SHP77 treated with DMSO at 0.1 percent for 48 hours (cell line): Measurements from ENCODE around the gene ADRA2B.

ENCODE experiments used
- DNase-seq: peaks from one replicate; lab custom pipeline; 2025; lab: John Stamatoyannopoulos, UW

ADRA2B gene

GRCh38 chr2:96117701-96118588 lies 1.6 kb upstream of the ADRA2B start:
- DNase-seq = no peak

DNA sequence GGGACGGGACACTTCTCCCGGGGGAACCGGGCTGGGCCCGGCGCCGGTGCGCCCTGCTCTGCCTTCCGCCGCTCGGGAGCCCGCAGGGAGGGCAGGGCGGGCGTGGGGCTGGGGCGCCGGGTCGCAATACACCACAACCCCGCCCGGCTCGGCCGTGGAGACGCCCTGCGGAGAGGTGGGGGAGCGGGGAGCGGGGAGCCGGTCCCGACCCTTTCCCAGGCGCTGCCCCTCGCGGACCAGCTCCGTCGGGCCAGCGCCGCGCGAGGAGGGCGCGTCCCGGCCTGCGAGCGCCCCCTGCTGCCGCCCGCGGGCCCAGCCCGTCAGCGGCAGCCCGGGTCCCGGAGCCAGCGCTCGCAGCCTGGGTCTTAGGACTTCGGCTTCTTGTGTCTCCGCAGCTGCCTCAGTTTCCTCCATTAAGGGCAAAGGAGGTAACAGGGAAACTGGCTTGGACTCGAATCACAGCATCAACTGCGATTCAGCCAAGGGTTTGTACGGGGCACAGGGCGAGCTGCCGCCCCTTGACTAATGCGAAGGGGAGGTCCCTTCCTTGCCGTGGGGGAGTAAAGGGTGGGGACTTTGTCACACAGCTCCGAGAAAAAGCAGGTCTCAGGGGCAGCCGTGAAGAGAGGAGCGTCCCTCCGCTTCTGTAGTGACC lies 635 bp upstream of the ADRA2B start:
- no peak for DNase-seq

DNA sequence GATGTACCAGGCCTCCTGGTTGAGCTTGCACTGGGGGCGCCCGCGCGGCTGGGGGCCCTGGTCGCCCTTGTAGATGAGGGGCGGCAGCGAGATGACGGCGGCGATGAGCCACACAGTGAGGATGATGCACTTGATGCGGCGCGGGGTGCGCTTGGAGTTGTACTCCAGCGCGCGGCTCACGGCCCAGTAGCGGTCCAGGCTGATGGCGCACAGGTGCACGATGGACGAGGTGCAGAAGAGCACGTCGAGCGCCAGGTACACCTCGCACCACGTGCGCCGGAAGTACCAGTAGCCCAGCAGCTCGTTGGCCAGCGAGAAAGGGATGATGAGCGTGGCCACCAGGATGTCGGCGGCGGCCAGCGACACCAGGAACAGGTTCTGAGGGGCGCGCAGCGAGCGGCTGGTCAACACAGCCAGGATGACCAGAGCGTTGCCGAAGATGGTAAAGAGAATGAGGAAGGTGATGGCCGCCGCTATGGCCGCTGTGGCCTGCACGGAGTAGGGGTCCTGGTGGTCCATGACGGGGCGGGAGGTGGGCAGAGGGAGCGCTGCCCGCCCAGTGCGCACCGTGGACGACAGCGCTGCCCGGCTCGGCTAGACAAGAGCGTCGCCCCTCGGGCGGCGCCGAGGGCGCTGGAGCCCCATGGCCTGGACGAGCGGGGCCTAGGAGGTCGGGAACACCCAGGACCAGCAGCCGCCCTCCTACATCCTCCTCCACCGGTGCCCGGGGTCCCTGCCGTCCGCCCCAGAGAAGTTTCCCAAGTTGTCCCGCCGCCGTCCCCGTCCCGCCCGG lies 544 bp downstream of the ADRA2B start:
- DNase-seq = no peak

GRCh38 chr2:96114903-96115581 lies 1.3 kb downstream of the ADRA2B start:
- no peak for DNase-seq

- DNase-seq = no peak
These were observed 1.8 kb downstream of the ADRA2B start for GRCh38 chr2:96114546-96114902.

DNA sequence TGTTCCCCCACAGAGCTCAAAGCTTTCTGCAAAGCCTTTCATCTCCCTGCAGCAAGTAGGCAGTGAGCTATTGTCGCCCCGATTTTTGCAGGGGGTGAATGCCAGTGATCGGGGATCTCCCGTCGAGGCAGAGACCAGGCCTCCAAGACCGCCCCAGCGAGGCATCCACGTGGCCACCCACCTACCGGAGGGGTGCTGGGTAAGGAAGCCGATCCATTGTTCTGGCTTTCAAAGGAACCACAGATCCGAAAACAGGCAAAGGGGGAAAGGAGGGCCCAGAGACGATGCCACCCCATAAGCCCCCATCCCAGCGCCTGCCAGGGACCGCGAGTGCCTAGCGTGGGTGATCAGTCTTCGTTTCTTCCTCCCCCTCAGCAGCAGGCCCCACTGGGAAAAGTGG lies 2.4 kb downstream of the ADRA2B start:
- DNase-seq = no peak

- no peak for DNase-seq
These were observed 3.0 kb downstream of the ADRA2B start for GRCh38 chr2:96113367-96113677.

DNA sequence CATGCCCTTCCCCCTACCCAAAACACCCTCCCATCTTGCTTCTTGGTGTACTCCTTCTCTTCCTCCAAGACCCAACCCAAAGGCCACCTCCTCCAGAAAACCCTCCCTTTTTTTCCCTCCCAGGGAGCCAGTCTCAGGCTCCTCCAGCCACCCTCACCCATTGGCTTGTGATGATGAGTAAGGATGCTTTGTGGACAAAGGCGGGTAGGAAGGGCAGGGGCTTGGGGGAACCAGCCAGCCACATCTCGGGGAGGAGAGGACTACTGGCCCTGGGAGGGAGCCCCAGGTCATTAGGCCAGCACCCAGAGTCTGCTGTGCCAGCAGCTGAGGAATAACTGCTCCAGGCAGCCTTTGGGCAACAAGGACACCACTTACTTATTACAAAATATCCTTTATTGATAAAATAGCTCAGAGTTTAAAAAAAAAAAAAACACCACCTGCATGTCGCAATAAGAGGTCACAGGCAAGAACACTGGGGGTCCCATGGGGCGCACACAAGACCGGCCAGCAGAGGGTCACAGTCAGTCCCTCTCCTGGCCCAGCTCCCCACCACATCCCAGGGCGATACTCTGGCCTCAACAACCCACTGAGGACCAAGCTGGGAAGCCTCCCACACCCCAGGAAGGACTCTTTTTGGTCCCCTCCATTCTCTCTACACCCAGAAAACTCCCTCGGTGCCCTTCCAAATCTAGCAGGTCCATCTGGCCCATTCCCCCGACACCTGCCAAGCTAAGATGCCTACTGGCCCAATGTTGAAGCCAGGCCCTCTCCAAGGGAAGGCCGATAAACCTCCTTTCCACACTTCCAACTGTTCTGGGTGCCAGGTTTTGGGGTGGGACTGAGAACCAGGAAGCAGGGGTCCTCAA lies 3.6 kb downstream of the ADRA2B start:
- no peak for DNase-seq

DNA sequence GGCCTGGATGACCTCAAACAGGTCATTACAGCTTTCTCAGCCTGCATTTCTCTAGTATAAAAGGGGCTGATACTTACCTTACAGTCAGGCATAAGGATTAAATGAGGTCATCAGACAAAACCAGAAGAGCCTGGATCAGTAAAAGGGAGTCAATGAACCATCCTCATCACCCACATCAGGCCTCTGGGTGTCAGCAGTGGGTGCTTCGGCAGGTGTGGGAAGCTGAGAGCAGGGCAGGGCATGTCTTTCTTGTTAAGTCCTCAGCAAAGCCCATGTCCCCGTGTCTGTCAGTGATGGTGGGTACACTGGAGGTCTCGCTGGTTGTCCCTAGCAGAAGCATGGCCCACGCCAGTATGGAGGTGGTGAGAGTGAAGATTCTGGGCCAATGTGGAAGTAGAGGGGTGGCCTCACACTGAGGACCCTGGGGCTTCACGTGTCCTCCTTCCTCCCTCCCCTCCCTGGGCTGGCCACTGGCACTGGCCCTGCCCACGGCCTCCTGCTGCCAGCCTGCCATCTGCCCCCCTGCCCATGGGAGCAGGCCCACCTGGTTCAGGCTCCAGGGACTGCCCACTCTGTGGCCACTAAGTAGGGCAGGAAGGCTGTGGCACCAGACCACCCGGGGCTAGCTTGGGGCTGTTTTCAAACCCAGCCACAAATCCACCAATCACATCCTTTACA lies 4.4 kb downstream of the ADRA2B start:
- DNase-seq = no peak

GRCh38 chr2:96111257-96111640 lies 5.1 kb downstream of the ADRA2B start:
- no peak for DNase-seq

DNA sequence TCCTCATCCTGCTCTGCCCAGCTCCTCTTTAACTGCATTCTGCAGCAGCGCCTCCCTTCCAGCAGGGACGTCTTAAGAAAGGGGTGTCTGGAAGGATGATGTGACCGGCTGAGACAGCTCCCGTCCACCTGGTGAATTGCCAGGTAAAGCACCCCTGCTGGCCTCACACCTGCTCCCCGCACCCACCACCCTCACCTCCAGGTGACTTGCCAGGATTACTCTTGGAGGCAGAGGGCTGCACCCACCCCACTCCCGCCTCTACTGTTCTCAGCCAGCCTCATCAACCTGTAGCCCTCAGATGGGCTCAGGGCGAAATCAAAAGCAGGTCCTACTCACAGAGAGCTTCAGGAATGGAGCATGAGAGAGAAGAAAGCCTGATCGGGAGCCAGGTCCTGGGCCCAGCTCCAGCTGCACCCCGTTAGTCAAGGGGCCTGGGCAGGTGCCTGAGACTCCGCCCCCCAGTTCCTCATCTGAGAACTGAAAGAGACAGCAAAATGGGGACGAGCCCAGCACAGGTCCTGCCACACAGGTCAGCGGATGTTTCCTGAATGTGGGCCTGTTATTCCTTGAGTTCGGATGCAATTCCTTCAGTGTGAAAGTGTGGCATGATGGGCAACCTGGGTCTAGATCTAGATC lies 5.6 kb downstream of the ADRA2B start:
- DNase-seq = no peak

- DNase-seq = no peak
These were observed 6.3 kb downstream of the ADRA2B start for GRCh38 chr2:96109931-96110511.

DNA sequence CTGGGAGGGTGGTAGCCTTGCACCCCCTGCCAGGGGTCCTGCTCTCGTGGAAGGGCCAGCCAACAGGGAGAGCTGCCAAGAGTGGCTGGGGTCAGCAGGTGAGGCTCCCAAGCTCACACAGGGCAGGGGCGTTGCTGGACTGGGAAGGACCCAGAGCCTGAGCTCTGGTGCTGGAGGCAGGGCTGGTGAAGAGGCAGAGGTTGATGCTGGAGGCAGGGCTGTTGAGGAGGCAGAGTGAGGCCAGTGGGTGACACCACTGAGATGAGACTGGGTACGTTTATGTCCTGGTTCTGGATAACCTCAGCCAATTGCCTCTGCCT lies 7.0 kb downstream of the ADRA2B start:
- no peak for DNase-seq

DNA sequence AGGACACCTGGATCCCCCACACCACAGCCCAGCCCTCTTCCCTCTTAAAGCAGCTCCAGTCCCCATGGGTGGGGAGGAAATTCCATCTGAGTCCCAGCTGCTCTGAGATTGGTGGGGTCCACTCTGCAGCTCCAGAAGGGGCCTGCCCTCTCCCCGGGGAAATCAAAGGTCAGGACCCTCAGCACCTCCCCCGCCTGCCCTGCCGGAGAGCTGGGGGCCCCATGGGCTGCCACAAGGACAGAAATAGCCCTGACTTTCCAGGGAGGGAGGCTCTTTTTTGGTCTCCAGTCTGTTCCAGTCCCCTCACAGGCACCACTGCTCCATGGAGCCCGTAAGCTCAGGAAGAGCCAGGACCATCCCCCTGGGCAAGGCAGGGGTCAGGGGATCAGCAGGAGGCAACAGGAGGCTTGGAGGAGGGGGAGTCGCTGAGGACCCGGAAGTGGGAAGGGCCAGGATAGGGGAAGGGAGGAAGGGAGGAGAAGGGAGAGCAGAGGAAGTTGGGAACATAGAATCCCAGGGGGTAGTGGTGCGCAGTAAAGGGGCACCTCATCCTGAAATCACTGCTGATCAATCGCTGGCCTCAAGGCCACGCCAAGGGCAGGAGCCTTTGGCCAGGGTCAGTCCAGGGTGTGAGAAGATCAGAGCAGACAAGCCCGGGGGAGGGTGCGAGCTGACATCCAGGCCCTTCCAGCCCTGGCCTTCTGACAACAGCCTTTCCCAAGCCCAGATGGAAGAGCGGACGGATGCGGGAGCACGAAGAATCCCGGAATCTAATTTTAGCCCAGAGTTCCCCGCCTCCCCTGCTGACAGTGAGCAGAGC lies 7.6 kb downstream of the ADRA2B start:
- DNase-seq = no peak

DNA sequence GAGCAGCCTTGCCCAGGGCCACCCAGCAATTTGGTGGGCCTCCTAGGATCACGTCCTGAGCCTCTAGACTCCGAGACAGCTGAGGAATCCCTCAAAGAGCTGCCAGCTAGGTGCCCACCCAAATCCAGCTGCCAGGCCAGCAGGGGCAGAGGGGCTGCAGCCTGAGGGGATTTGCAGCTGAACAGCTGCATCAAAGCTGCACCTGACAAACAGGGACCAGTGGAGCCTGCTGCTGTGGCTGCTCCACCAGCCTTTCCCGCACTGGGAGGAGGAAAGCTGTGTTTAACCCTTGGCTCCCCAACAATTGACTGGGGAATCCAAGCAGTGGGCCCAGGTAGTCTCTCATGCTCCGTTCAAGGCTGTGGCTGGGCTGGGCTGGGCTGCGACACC lies 8.2 kb downstream of the ADRA2B start:
- no peak for DNase-seq

- no peak for DNase-seq
These were observed 8.7 kb downstream of the ADRA2B start for GRCh38 chr2:96107708-96108065.

GRCh38 chr2:96106991-96107707 lies 9.2 kb downstream of the ADRA2B start:
- DNase-seq = no peak

- no peak for DNase-seq
These were observed 10.2 kb downstream of the ADRA2B start for GRCh38 chr2:96105994-96106715.
